ENCODE results near the gene NLRP7.
"Not testable (repeated sequence)": the region's sequence is repeated elsewhere in the genome, so short reads cannot be mapped to it uniquely, and the experiment has no call there.

- not testable (repeated sequence) for TF ChIP-seq CTCF, POLR2A (IDR thresholded peaks at IDR 0.05)
Observed at GRCh38 chr19:54973229-54974090, 26.1 kb upstream of the NLRP7 start.
